ENCODE measurements around the gene NCR1. TPM values are rescaled to one million over a fixed set of nuclear protein-coding genes. Genes with fewer than 3 reads are reported as not detected.

Gene NCR1
- total RNA-seq, 1 experiment from 2014 or later = not detected

DNA sequence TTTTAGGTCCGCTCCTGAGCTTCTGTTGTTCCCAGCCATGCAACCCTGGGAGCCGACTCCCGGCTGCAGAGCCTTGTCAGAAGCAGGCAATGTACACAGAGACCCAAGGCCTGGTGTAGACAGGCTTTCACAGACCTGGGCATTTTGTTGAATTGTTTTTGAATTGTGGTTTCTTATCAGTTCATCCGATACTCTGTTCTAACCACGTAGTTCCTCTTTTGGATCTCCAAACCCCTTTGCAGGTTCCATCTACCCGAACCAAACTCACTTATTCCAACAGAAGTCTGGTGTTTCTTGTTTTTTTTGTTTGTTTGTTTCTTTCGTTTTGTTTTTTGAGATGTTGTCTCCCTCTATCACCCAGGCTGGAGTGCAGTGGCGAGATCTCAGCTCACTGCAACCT, 53.9 kb downstream of the NCR1 start:
- ChIA-PET CTCF (interaction anchor here (0.6 kb wide), 1 partner anchor 76 kb away, joined by 10 read pairs; no protein-coding TSS in a partner anchor), POLR2A (ENCODE audit: unreplicated experiment) (no interaction called here)
- Histone ChIP-seq H3K9me2 (ENCODE audit: insufficient read depth) (no peaks in the 10 kb centered on the region), H3K4me1 (replicated peaks; ENCODE audit: insufficient read depth) (no peaks in the 10 kb centered on the region), H3K27me3 (ENCODE audit: insufficient read depth, low read depth) (no peaks in the 10 kb centered on the region), H2AFZ (no peak overlapping the region), H3K79me2 (ENCODE audit: low read depth) (no peaks in the 10 kb centered on the region), H3F3A (ENCODE audit: insufficient read depth, low read depth) (no peaks in the 10 kb centered on the region; the same call in 1 of the 2 replicates), H4K20me1 (ENCODE audit: insufficient read depth) (no peaks in the 10 kb centered on the region), H3K4me3 (no peak overlapping the region), H3K4me2 (no peak overlapping the region), H3K27ac (no peak overlapping the region), H3K36me3 (ENCODE audit: low read depth) (no peaks in the 10 kb centered on the region), H3K9me3 (ENCODE audit: insufficient read depth, low read depth) (no peaks in the 10 kb centered on the region)
- intact Hi-C loops (cut with micrococcal nuclease; ENCODE audit: unreplicated experiment) = loop anchor here (10.0 kb wide), 1 partner anchor 105 kb away; the partner anchor contains the start of gene RDH13
- TF ChIP-seq, protein P1, sequence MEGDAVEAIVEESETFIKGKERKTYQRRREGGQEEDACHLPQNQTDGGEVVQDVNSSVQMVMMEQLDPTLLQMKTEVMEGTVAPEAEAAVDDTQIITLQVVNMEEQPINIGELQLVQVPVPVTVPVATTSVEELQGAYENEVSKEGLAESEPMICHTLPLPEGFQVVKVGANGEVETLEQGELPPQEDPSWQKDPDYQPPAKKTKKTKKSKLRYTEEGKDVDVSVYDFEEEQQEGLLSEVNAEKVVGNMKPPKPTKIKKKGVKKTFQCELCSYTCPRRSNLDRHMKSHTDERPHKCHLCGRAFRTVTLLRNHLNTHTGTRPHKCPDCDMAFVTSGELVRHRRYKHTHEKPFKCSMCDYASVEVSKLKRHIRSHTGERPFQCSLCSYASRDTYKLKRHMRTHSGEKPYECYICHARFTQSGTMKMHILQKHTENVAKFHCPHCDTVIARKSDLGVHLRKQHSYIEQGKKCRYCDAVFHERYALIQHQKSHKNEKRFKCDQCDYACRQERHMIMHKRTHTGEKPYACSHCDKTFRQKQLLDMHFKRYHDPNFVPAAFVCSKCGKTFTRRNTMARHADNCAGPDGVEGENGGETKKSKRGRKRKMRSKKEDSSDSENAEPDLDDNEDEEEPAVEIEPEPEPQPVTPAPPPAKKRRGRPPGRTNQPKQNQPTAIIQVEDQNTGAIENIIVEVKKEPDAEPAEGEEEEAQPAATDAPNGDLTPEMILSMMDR (conservative IDR thresholded peaks at IDR 0.05) = no peak
- BruUV-seq (replicated peaks) = no TSS peak
- DNase-seq = peak in 1 of 2 experiments; percentile 22

Other genes starting within 250 kb of the NCR1 start
- gene LILRB4, start 243.2 kb upstream of the NCR1 start, total RNA-seq (2021) = not detected in 2 replicates
- gene KIR3DL3, start 181.7 kb upstream of the NCR1 start, total RNA-seq (2021) = not detected in 2 replicates
- gene KIR2DL3, start 167.6 kb upstream of the NCR1 start, total RNA-seq (2021) = not detected in 2 replicates
- gene KIR2DL1, start 136.4 kb upstream of the NCR1 start, total RNA-seq (2021) = not detected in 2 replicates
- not detected in 2 replicates for gene KIR2DL4, start 102.5 kb upstream of the NCR1 start, total RNA-seq (2021)
- gene KIR3DL1, start 89.7 kb upstream of the NCR1 start, total RNA-seq (2021) = not detected in 2 replicates
- gene KIR2DS4, start 73.5 kb upstream of the NCR1 start, total RNA-seq (2021) = not detected in 2 replicates
- gene KIR3DL2, start 55.7 kb upstream of the NCR1 start, total RNA-seq (2021) = not detected in 2 replicates
- gene FCAR, start 31.9 kb upstream of the NCR1 start, total RNA-seq (2021) = not detected in 2 replicates
- gene NLRP7, start 41.4 kb downstream of the NCR1 start, total RNA-seq (2021) = 0.25 and 0.50 TPM in 2 replicates
- 117 and 153 TPM in 2 replicates for gene NLRP2, start 60.2 kb downstream of the NCR1 start, total RNA-seq (2021)
- 0.76 and 1.3 TPM in 2 replicates for gene GP6, start 132.1 kb downstream of the NCR1 start, total RNA-seq (2021)
- 39.8 and 42.1 TPM in 2 replicates for gene RDH13, start 157.0 kb downstream of the NCR1 start, total RNA-seq (2021)
- gene EPS8L1, start 169.7 kb downstream of the NCR1 start, total RNA-seq (2021) = 111 and 162 TPM in 2 replicates
- gene PPP1R12C, start 211.5 kb downstream of the NCR1 start, total RNA-seq (2021) = 110 and 114 TPM in 2 replicates
- gene TNNT1, start 243.1 kb downstream of the NCR1 start, total RNA-seq (2021) = 228 and 266 TPM in 2 replicates

Data from PC-9 (cell line).